ENCODE measurements around the gene MED4.

The MED4 gene

DNA sequence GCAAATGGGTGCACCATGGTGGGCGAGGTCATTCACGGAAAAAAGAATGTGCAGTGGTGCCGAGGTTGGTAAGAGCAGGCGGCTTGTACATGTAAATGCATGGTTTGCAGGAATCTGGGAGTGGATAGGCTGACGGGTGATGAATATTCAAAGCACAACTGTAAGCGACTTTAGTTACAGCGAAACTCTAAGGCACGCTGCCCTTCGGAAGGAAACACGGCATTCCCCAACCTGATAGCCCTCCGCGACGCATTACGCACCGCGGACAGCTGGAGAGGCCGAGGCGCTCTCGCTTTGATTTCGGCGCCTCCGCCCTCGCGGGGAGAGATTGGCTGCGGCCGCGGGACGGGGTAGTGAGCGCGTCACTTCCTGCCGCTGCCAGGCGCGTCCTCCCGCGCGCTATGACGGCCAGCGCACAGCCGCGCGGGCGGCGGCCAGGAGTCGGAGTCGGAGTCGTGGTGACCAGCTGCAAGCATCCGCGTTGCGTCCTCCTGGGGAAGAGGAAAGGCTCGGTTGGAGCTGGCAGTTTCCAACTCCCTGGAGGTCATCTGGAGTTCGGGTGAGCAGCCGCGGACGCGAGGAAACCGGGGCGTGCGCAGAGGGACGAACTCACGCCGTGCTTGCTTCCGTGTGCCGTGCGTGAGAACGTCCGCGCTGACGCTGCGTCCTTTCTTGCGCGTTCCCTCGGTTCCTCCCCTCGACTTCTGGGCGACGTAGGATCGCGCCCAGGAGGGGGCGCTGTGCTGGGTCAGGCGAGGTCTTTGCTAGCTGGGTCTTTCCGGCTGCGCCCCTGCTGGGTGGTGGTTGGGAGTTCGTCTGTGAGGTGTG is 57.3 kb downstream of the MED4 start, which contains the start of gene NUDT15:
NUDT15 (plus strand) TSS at position 381 of the 828 bp plus-strand sequence; CDS start at position 402, 21 bp downstream.
- Mint-ChIP-seq H3K4me1 (ENCODE audit: low read depth) (peaks cover 48% of the 10 kb centered on the region), H3K9me3 (no peaks in the 10 kb centered on the region), H3K27me3 (no peaks in the 10 kb centered on the region), H3K27ac (peak within 1 kb of the TSS; percentile 99), H3K36me3 (ENCODE audit: low read depth) (peaks cover 69% of the 10 kb centered on the region), H3K4me3 (peak within 1 kb of the TSS; percentile 88)
- DNase-seq = peak; percentile 95

- Mint-ChIP-seq H3K36me3 (ENCODE audit: low read depth) (peaks cover 43% of the 10 kb centered on the region), H3K4me1 (ENCODE audit: low read depth) (peaks cover 22% of the 10 kb centered on the region), H3K9me3 (no peaks in the 10 kb centered on the region), H3K4me3 (no peak overlapping the region), H3K27ac (peak overlapping the region; percentile 48), H3K27me3 (no peaks in the 10 kb centered on the region)
- DNase-seq = no peak
Observed at GRCh38 chr13:48029859-48030258, 65.0 kb downstream of the MED4 start.

- H3K27me3 Mint-ChIP-seq = no peaks in the 10 kb centered on the region
- no peak overlapping the region for H3K27ac Mint-ChIP-seq
- no peak for DNase-seq
- no peaks in the 10 kb centered on the region for H3K9me3 Mint-ChIP-seq
- H3K4me3 Mint-ChIP-seq = no peak overlapping the region
- peaks cover 35% of the 10 kb centered on the region for H3K36me3 Mint-ChIP-seq (ENCODE audit: low read depth)
- H3K4me1 Mint-ChIP-seq (ENCODE audit: low read depth) = peaks cover 15% of the 10 kb centered on the region
Observed at GRCh38 chr13:48028066-48028465, 66.8 kb downstream of the MED4 start.
